Urinary bladder (tissue), 4 donors: Measurements from ENCODE around the gene MAEA. TPM values are rescaled to one million over a fixed set of nuclear protein-coding genes. Genes with fewer than 3 reads are reported as not detected.

Source experiments
- DNase-seq: peaks from one replicate; pipeline ENCODE4 v3.0.0-alpha.2; 2015; ENCODE audit errors: extremely low spot score
- H3K27ac ChIP-seq: one replicate; pipeline ENCODE4 v1.5.1; 2013; ENCODE audit warnings: low read depth, mild to moderate bottlenecking, moderate library complexity
- H3K36me3 ChIP-seq: one replicate; pipeline ENCODE4 v1.6.1; 2013; ENCODE audit warnings: mild to moderate bottlenecking, moderate library complexity; ENCODE audit not compliant: insufficient read depth
- H3K4me1 ChIP-seq: one replicate; pipeline ENCODE4 v1.6.1; 2013; ENCODE audit warnings: mild to moderate bottlenecking, moderate library complexity; ENCODE audit not compliant: insufficient read depth
- H3K4me3 ChIP-seq: one replicate; pipeline ENCODE4 v1.5.1; 2013; ENCODE audit warnings: low read depth, low read length
- WGBS: extraction: QIAGEN DNeasy Blood & Tissue Kit; methylation state at CpG from one replicate; pipeline ENCODE4 v1.1.7; 2013; 5-methylcytosine and 5-hydroxymethylcytosine counted together
- polyA plus RNA-seq: library from polyadenylated mRNA; stranded (reverse); fragments of 200-250 nt; gene quantifications from one replicate; pipeline ENCODE4 v1.2.3, GENCODE V29; 2013
- total RNA-seq: library from RNA; depleted of rRNA; stranded (reverse); fragments of >200 nt; gene quantifications from one replicate; pipeline ENCODE4 v1.2.3, GENCODE V29; 2014
- donor health status: healthy with polysubstance abuse.
- donor health status: healthy.

MAEA gene
- total and polyA plus RNA-seq, 2 donors = 25.6 to 69.9 TPM

DNA sequence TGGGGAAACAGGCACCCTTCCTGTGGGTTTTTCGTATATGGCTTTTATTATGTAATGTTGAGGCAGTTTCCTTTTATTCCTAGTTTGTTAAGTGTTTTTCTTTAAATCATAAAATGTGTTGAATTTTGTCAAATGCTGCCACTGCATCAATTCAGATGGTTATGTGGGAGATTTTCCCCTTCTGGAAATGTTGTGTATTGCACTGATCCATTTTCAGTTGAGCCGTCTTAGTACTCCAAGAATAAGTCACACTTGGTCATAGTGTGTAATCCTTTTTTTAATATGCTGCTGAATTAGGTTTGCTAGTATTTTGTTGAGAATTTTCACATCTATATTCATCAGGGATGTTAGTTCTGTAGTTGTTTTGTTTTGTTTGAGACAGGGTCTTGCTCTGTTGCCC lies 31.2 kb upstream of the MAEA start:
- Histone ChIP-seq H3K27ac (no peak overlapping the region), H3K4me3 (no peak overlapping the region), H3K4me1 (no peaks in the 10 kb centered on the region), H3K36me3 (no peaks in the 10 kb centered on the region)
- DNase-seq = no peak
- WGBS = 91% methylated on average over 2 of the region's 2 CpGs

DNA sequence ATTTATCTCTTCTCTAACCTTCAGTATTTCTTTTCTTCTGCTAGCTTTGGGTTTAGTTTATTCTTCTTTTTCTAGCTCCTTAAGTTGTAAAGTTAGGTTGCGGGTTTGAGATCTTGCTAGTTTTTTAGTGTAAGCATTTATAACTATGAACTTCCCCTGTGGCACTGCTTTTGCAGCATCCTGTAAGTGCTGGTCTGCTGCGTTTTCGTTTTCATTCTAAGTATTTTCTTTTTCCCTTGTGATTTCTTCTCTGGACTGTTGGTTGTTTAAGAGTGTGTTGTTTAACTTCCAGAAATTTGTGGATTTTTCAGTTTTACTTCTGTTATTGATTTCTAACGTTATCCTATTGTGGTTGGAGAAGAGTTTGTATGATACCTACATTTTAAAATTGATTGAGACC lies 29.7 kb upstream of the MAEA start:
- Histone ChIP-seq H3K27ac (no peak overlapping the region), H3K4me3 (no peak overlapping the region), H3K4me1 (no peaks in the 10 kb centered on the region), H3K36me3 (no peaks in the 10 kb centered on the region)
- DNase-seq = no peak
- WGBS = 89% methylated on average over 4 of the region's 4 CpGs

DNA sequence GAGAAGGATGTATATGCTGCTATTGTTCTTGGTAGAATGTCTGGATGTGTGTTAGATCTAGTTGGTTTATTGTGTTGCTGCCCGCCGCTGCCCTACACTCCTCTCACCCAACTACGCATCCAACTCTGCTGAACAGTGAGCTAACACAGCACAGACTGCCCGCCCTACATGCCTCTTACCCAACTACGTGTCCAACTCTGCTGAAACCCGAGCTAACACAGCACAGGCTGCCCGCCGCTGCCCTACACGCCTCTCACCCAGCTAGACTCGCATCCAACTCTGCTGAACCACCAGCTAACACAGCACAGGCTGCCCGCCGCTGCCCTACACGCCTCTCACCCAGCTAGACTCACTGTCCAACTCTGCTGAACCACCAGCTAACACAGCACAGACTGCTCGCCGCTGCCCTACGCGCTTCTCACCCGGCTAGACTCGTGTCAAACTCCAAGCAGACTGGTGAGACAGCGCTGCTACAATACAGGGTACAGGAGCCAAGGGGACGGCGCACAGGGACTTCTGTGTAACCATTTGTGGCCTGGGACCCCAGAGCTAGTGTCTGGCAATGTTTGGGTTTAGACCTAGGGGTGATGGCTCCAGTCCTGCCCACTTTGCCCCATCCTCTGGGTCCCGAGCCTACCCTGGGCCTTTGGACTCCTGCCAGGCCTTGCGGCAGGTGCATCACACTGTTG lies 29.1 kb upstream of the MAEA start:
- DNase-seq = no peak
- no peak overlapping the region for H3K27ac ChIP-seq

DNA sequence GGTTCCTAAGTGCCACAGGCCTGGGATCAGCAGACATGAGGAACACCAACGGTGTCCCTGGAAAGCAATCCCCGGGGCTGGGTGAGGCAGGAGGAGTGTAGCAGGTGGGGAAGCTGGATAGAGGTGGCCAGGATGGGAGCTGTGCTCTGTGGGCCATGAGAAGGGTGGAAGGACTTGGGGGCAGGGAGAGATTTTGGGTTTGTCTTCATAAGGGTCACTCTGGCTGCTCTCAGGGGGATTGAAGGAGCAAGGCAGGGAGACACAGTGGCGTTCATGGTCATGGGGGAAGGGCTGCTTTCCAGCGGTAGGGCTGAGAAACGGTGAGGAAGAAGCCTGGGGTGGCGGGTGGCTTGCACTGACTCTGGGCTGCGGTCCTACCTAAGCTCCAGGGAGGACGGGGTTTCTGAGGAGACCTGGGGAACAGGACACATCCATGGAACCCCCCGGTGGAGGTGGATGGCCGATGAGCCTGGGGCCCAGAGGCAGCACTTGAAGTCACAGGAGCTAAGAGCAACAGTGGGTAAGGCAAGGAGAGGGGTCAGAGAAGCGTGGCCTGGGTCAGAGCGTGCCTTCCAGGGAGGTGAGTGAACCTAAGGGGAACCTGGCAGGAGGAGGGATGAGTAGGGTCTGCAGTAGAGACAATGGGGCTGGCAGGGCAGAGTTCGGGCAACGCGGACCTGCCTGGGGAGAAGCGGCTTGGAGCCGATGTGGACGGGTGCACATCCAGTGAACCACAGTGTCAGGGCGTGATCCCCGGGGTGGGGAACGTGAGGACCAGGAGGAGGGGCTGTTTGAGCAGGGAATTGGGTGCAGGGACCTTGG lies 28.4 kb upstream of the MAEA start:
- Histone ChIP-seq H3K27ac (no peak overlapping the region), H3K36me3 (no peaks in the 10 kb centered on the region), H3K4me1 (no peaks in the 10 kb centered on the region), H3K4me3 (no peak overlapping the region)
- 93% methylated on average over 21 of the region's 21 CpGs for WGBS
- DNase-seq = no peak

More for the DNA sequence above, 29.1 kb upstream of the MAEA start:
- WGBS = 91% methylated on average over 24 of the region's 24 CpGs
- H3K4me3 ChIP-seq = no peak overlapping the region
- H3K36me3 ChIP-seq = no peaks in the 10 kb centered on the region
- H3K4me1 ChIP-seq = no peaks in the 10 kb centered on the region

DNA sequence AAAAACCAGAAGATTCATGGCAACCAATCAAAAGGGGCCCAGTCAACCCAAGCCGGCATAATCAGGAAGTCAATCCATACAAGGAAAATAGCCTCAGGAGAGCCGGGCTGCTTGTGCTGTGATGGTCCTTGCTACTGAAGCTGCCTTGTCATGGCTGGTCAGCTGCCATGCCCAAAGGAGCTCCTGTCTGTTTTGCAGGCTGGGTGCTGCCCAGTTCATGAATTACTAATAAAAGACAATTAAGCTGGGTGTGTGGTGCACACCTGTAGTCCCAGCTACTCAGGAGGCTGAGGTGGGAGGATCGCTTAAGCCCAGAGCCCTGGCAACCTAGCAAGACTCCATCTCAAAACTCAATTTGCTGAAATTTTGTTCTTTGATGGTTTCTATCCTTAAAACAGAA lies 24.7 kb upstream of the MAEA start:
- no peak for DNase-seq
- no peaks in the 10 kb centered on the region for H3K4me1 ChIP-seq
- H3K36me3 ChIP-seq = no peaks in the 10 kb centered on the region
- H3K27ac ChIP-seq = no peak overlapping the region
- 98% methylated on average over 3 of the region's 3 CpGs for WGBS
- no peak overlapping the region for H3K4me3 ChIP-seq

DNA sequence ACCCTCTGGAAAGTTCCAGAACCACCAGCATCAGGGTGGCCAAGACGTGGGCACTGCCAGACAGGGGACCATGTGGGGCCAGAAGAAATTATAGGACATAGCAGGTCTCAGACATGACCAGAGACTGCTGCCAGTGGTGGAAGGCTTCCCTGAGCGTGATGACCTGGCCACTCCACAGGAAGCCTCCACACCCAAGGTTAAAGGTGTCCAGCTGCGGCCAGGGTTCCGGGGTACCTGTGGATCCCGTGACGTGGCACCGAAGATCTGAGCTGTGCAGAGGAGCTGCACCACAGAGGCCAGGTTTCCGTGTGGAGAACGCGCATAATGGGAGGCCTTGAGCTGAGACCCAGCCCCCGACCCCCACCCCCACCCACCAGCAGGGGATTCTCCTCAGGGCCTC lies 24.3 kb upstream of the MAEA start:
- no peak overlapping the region for H3K4me3 ChIP-seq
- no peak for DNase-seq
- no peaks in the 10 kb centered on the region for H3K4me1 ChIP-seq
- 93% methylated on average over 11 of the region's 11 CpGs for WGBS
- no peaks in the 10 kb centered on the region for H3K36me3 ChIP-seq
- no peak overlapping the region for H3K27ac ChIP-seq

DNA sequence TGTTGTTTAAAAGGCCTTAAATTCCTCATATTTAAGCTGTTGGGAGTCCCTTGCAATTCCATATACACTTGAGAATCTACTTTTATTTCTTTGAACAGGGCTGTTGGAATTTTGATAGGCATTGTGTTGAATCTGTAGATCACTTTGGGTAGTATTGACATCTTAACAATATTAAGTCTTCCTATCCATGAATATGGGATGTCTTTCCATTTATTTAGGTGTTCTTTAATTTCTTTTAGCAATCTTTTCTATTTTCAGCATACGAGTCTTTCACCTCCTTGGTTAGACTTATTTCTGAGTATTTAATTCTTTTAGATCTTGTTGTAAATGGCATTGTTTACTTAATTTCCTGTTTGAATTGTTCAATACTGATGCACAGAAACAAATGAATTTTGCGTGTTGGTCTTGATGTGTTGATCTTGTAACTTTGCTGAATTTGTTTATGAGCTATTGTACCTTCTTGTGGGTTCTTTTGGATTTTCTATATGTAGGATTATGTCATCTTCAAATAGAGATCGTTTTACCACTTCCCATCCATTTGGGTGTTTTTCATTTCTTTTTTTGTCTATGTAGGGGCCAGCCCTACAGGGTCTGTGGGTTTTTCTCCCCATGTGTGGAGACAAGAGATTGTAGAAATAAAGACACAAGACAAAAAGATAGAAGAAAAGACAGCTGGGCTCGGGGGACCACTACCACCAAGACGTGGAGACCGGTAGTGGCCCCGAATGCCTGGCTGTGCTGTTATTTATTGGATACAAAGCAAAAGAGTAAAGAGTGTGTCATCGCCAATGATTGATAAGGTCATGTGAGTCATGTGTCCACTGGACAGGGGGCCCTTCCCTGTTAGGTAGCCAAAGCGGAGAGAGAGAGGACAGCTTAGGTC lies 22.6 kb upstream of the MAEA start:
- 90% methylated on average over 9 of the region's 9 CpGs for WGBS

DNA sequence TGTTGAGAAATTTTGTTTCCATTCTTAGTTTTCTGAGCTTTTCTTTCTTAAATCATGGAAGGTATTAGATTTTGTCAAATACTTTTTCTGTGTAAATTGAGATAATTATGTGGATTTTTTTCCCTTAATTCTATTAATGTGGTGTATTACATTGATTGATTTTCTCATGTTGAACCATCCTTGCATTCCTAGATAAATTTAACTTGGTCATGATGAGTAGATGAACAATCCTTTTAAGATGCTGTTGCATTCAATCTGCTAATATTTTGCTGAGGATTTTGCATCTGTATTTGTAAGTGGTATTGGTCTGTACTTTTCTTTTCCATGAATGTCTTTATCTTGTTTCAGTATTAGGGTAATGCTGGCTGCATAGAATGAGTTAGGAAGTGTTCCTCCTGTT lies 20.5 kb upstream of the MAEA start:
- Histone ChIP-seq H3K4me3 (no peak overlapping the region), H3K27ac (no peak overlapping the region), H3K36me3 (no peaks in the 10 kb centered on the region), H3K4me1 (no peaks in the 10 kb centered on the region)
- no peak for DNase-seq

More for the DNA sequence above, 22.6 kb upstream of the MAEA start:
- H3K4me1 ChIP-seq = no peaks in the 10 kb centered on the region
- H3K36me3 ChIP-seq = no peaks in the 10 kb centered on the region
- H3K4me3 ChIP-seq = no peak overlapping the region
- no peak for DNase-seq
- no peak overlapping the region for H3K27ac ChIP-seq

DNA sequence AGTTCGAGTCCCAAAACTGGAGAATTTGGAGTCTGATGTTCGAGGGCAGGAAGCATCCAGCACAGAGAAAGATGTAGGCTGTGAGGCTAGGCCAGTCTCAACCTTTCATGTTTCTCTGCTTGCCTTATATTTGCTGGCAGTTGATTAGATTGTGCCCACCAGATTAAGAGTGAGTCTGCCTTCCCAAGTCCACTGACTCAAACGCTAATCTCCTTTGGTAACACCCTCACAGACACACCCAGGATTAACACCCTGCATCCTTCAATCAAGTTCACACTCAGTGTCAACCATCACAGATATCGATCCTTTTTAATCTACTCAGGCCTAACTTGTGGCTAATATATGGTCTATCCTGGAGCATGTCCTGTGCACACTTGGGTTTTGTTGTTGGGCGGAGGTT lies 18.0 kb upstream of the MAEA start:
- 94% methylated on average over 5 of the region's 5 CpGs for WGBS
- Histone ChIP-seq H3K4me1 (no peaks in the 10 kb centered on the region), H3K27ac (no peak overlapping the region), H3K36me3 (peaks cover 3% of the 10 kb centered on the region), H3K4me3 (no peak overlapping the region)
- DNase-seq = no peak

DNA sequence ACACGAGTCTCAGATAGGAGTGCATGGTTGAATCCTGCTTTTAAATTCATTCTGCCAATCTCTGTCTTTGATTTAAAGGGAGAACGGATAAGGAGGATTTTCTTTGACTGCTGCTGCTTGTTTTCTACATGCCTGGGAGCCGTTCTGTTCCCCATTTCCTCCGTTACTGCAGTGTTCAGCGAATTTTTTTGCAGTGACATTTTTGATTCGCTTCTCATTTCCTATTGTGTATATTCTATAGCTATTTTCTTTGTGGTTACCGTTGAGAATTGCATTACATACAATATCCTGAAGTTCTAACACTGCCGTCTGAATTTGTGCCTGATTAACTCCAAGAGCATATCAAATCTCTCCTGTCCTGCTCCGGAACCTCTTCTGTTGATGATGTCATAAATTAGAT lies 14.8 kb upstream of the MAEA start:
- H3K36me3 ChIP-seq = peaks cover 3% of the 10 kb centered on the region
- WGBS = 81% methylated on average over 9 of the region's 9 CpGs
- no peak overlapping the region for H3K27ac ChIP-seq
- H3K4me3 ChIP-seq = no peak overlapping the region
- DNase-seq = no peak
- no peaks in the 10 kb centered on the region for H3K4me1 ChIP-seq

DNA sequence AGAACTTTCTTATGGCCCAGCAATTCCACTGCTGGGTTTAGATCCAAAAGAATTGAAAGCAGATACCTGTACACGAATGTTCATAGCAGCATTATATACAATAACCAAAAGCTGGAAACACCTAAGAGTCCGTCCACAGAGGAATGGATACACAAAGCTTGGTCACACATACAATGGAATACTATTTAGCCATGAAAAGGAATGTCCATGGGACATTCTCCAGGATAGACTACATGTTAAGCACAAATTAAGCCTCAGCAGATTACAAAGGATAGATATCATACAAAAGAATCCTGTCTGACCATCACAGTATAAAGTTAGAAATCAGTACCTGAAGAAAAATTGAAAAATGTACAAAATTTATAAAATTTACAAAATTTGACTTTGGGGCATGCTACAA lies 12.7 kb upstream of the MAEA start:
- WGBS = 82% methylated on average over 2 of the region's 2 CpGs

DNA sequence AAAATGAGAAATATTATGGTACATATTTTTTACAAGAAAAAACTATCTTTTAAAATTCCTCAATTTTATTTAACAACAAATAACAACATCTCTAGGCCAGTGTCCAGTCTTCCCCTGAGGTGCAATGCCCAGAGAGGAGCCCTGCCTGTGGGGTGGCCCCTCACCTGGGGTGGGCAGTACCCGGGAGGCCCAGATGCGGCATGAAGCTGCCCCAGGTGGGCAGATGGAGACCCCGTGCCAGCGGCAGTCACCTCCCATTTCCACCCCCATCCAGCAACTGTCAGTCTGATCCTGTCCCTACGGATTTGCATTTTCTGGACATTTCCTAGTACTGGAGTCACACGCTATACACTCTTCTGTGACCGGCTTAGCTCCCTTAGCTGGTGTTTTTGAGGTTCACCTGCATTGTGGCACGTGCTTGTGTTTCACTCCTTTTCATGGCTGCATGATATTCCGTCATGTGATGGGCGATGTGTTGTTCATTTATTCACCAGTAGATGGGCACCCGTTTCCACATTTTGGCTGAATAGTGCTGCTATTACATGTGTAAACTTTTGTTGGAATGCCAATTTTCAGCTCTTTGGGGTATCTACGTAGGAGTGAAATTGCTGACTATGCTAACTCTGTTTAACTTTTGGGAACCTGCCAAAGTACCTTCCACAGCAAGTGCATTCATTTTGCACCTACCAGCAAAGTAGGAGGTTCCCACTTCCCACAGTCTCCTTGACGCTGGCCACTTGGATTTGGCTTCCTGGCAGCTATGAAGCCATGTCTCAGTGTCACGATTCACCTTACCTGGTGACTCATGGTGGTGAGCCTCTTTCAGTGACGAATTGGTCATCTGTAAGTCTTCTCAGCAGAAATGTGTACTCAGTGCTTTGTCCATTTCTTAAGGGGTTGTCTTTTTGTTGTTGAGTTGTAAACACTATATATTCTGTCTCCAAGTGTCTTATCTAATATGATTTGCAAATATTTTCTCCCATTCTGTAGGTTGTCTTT lies 11.7 kb upstream of the MAEA start:
- 84% methylated on average over 15 of the region's 15 CpGs for WGBS
- no peak overlapping the region for H3K27ac ChIP-seq

More for the DNA sequence above, 12.7 kb upstream of the MAEA start:
- no peak overlapping the region for H3K27ac ChIP-seq
- DNase-seq = no peak
- no peaks in the 10 kb centered on the region for H3K4me1 ChIP-seq
- no peak overlapping the region for H3K4me3 ChIP-seq
- H3K36me3 ChIP-seq = peaks cover 3% of the 10 kb centered on the region

DNA sequence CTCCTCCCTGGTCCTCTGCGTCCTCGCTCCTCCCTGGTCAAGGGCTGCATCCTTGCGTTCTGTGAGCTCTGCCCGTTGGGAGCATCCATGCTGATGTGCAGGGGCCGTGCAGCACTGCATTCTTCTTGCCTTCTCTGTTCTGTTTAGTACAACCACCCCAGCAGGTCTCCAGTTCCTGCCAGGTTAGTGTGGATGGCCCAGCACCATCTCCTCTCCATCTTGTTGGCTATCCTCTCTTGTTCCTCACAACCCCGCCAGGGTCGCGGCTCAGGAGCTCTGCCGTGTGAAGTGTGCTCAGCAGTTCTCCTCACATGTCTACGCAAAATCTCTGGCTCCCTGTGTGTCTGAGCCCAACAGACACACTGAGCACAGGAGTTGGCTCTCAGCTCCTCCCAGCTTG lies 10.4 kb upstream of the MAEA start:
- Histone ChIP-seq H3K4me1 (no peaks in the 10 kb centered on the region), H3K4me3 (no peak overlapping the region), H3K27ac (no peak overlapping the region), H3K36me3 (peaks cover 3% of the 10 kb centered on the region)
- WGBS = 90% methylated on average over 10 of the region's 10 CpGs
- no peak for DNase-seq

More for the DNA sequence above, 11.7 kb upstream of the MAEA start:
- DNase-seq = no peak
- Histone ChIP-seq H3K36me3 (peaks cover 3% of the 10 kb centered on the region), H3K4me3 (no peak overlapping the region), H3K4me1 (no peaks in the 10 kb centered on the region)
